Neural cell (in vitro differentiated cells): ENCODE measurements around the gene GPR183.

Experiments
- EP300 ChIP-seq: fragments of 450-650 bp; conservative IDR thresholded peaks from 2 replicates; pipeline ENCODE4 v1.6.1; 2014; ENCODE audit warnings: antibody characterized with exemption, mild to moderate bottlenecking, moderate library complexity; ENCODE audit not compliant: poor library complexity, severe bottlenecking
- EZH2 ChIP-seq: fragments of 200-600, 300-800 bp; shearing (Covaris generic), sonication (generic); IDR thresholded peaks from 2 replicates; pipeline ENCODE4 v1.6.1; 2014; ENCODE audit warnings: antibody characterized with exemption, low read length, borderline replicate concordance, mild to moderate bottlenecking; ENCODE audit not compliant: insufficient read depth, poor library complexity, severe bottlenecking
- MXI1 ChIP-seq: fragments of 450-650 bp; conservative IDR thresholded peaks from 2 replicates; pipeline ENCODE4 v1.6.1; 2014; ENCODE audit warnings: antibody characterized with exemption, mild to moderate bottlenecking; ENCODE audit not compliant: poor library complexity, severe bottlenecking
- POLR2AphosphoS5 ChIP-seq: IDR thresholded peaks from 2 replicates; pipeline ENCODE4 v1.6.1; 2012
- RAD21 ChIP-seq: fragments of 450-650 bp; conservative IDR thresholded peaks from 2 replicates; pipeline ENCODE4 v1.6.1; 2014; ENCODE audit warnings: antibody characterized with exemption, mild to moderate bottlenecking, moderate library complexity
- REST ChIP-seq: IDR thresholded peaks from 2 replicates; pipeline ENCODE4 v1.6.1; 2012; ENCODE audit warnings: borderline replicate concordance
- SMC3 ChIP-seq: fragments of 450-650 bp; conservative IDR thresholded peaks from 2 replicates; pipeline ENCODE4 v1.6.1; 2014; ENCODE audit warnings: antibody characterized with exemption, mild to moderate bottlenecking, moderate library complexity; ENCODE audit not compliant: poor library complexity
- TAF1 ChIP-seq: IDR thresholded peaks from 2 replicates; pipeline ENCODE4 v1.6.1; 2012; ENCODE audit warnings: low read depth
- TF ChIP-seq, protein P1 (sequence below): fragments of 450-650 bp; IDR thresholded peaks from 2 replicates; pipeline ENCODE4 v1.5.1; 2014; ENCODE audit warnings: antibody characterized with exemption, mild to moderate bottlenecking, moderate library complexity; ENCODE audit not compliant: poor library complexity, severe bottlenecking

- TF ChIP-seq TAF1 (no peak), REST (no peak), POLR2AphosphoS5 (no peak), SMC3 (no peak), EZH2 (no peak), MXI1 (no peak), RAD21 (no peak), EP300 (peak; percentile 23)
- TF ChIP-seq, protein P1, sequence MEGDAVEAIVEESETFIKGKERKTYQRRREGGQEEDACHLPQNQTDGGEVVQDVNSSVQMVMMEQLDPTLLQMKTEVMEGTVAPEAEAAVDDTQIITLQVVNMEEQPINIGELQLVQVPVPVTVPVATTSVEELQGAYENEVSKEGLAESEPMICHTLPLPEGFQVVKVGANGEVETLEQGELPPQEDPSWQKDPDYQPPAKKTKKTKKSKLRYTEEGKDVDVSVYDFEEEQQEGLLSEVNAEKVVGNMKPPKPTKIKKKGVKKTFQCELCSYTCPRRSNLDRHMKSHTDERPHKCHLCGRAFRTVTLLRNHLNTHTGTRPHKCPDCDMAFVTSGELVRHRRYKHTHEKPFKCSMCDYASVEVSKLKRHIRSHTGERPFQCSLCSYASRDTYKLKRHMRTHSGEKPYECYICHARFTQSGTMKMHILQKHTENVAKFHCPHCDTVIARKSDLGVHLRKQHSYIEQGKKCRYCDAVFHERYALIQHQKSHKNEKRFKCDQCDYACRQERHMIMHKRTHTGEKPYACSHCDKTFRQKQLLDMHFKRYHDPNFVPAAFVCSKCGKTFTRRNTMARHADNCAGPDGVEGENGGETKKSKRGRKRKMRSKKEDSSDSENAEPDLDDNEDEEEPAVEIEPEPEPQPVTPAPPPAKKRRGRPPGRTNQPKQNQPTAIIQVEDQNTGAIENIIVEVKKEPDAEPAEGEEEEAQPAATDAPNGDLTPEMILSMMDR, result no peak
Measured at GRCh38 chr13:99314640-99315176, 7.5 kb upstream of the GPR183 start.
